HepG2 (cell line): ENCODE data around the gene BABAM2. TPM values are rescaled to one million over a fixed set of nuclear protein-coding genes. Genes with fewer than 3 reads are reported as not detected.

ENCODE experiments used
- ATAC-seq: fragments of 200-7000 bp; cut with Tn5 transposase; 3 replicates; pipeline ENCODE4 v1.9.1; 2020; ENCODE audit warnings: mild to moderate bottlenecking, moderate library complexity
- BruUV-seq: library from RNA; stranded (reverse); fragments of 400-500 nt; replicated peaks from 2 replicates; lab custom pipeline; 2021; lab: Mats Ljungman, UMichigan
- CTCF ChIA-PET: fragments of 300-600 bp; formaldehyde crosslinking; extraction: SDS; loops from one replicate; lab custom pipeline; 2021; ENCODE audit warnings: low total read pairs, inconsistent platforms, low intra/inter-chr PET ratio; lab: Yijun Ruan, JAX
- POLR2A ChIA-PET: fragments of 350-600 bp; sonication (Branson Sonifier 250); formaldehyde crosslinking; loops from one replicate; lab custom pipeline; 2020; ENCODE audit warnings: antibody characterized with exemption, inconsistent platforms; lab: Yijun Ruan, JAX
- DNase-seq: peaks from one replicate; pipeline ENCODE4 v3.0.0-alpha.2; 2015; ENCODE audit warnings: low spot score
- FAIRE-seq: peaks from 3 replicates; lab custom pipeline; 2011; peaks lifted over from hg19 to GRCh38; lab: Jason Lieb, UNC
- H2AFZ ChIP-seq: one replicate; pipeline ENCODE4 v1.6.1; 2011; ENCODE audit warnings: low read length, inconsistent platforms
- H3K27ac ChIP-seq: fragments of 300-600 bp; 3 replicates; pipeline ENCODE4 v1.8.0; 2011; ENCODE audit warnings: mixed run types, mild to moderate bottlenecking, mixed read lengths, low read length, inconsistent platforms; ENCODE audit not compliant: insufficient read depth; ENCODE audit errors: extremely low read length
- H3K27me3 ChIP-seq, 2 experiments: fragments of 200-600 bp in 1 of 2; 2 replicates in 1 of 2; 3 replicates in 1 of 2; pipeline versions ENCODE4 v1.6.0 to v1.8.0; 2011; ENCODE audit warnings: low read length in 2 of 2, mild to moderate bottlenecking in 2 of 2, moderate library complexity in 2 of 2, inconsistent platforms in 1 of 2; ENCODE audit not compliant: insufficient read depth in 2 of 2, control insufficient read depth in 1 of 2
- H3K36me3 ChIP-seq, 2 experiments: fragments of 200-600 bp in 1 of 2; replicated peaks in 1 of 2; 2 replicates in 1 of 2; 3 replicates in 1 of 2; pipeline versions ENCODE4 v1.5.1 to v1.8.0; 2011; ENCODE audit warnings: low read length in 2 of 2, inconsistent platforms in 1 of 2; ENCODE audit not compliant: insufficient read depth in 2 of 2, control insufficient read depth in 1 of 2
- H3K4me1 ChIP-seq: 2 replicates; pipeline ENCODE4 v1.5.1; 2012; ENCODE audit warnings: low read length, inconsistent platforms; ENCODE audit not compliant: insufficient read depth
- H3K4me2 ChIP-seq: 2 replicates; pipeline ENCODE4 v1.6.0; 2011; ENCODE audit warnings: low read depth, low read length, inconsistent platforms
- H3K4me3 ChIP-seq, 3 experiments: fragments of 200-600 bp in 1 of 3; sonication (generic), shearing (Covaris generic) in 1 of 3; replicated peaks in 1 of 3; 2 replicates each; pipeline ENCODE4 v1.5.1; 2011 to 2016; ENCODE audit warnings: low read length in 3 of 3, inconsistent platforms in 2 of 3, low read depth in 2 of 3, mild to moderate bottlenecking in 2 of 3, control low read depth in 1 of 3, mixed read lengths in 1 of 3; ENCODE audit not compliant: insufficient read depth in 1 of 3
- H3K79me2 ChIP-seq: one replicate; pipeline ENCODE4 v1.6.1; 2011; ENCODE audit warnings: low read length, inconsistent platforms; ENCODE audit not compliant: insufficient read depth
- H3K9ac ChIP-seq: 2 replicates; pipeline ENCODE4 v1.6.0; 2011; ENCODE audit warnings: mild to moderate bottlenecking, low read depth, low read length, inconsistent platforms; ENCODE audit not compliant: insufficient read depth
- H3K9me3 ChIP-seq: 2 replicates; pipeline ENCODE4 v1.5.1; 2012; ENCODE audit warnings: mild to moderate bottlenecking, low read length
- H4K20me1 ChIP-seq: 2 replicates; pipeline ENCODE4 v1.6.0; 2011; ENCODE audit warnings: inconsistent platforms, mild to moderate bottlenecking, low read length, moderate library complexity; ENCODE audit not compliant: insufficient read depth
- ARID3A ChIP-seq: IDR thresholded peaks from 2 replicates; pipeline ENCODE4 v1.6.1; 2012; ENCODE audit warnings: low read depth, low read length, improper control_type of control experiment
- GABPB1 ChIP-seq: IDR thresholded peaks from 2 replicates; pipeline ENCODE4 v1.6.1; 2016; ENCODE audit warnings: mild to moderate bottlenecking, missing genetic modification reagents, moderate library complexity, missing compliant biosample characterization
- KDM5A ChIP-seq: fragments of 200-600 bp; sonication (generic); IDR thresholded peaks from 2 replicates; pipeline ENCODE4 v1.7.0; 2018; ENCODE audit warnings: antibody characterized with exemption, mild to moderate bottlenecking, low read length, borderline replicate concordance
- NFAT5 ChIP-seq: sonication (generic); formaldehyde crosslinking; IDR thresholded peaks from 2 replicates; pipeline ENCODE4 v1.4.0; 2020; ENCODE audit warnings: missing genetic modification reagents
- REST ChIP-seq, 2 experiments: IDR thresholded peaks; 2 replicates each; pipeline ENCODE4 v1.6.1; 2011 to 2012; ENCODE audit warnings: low read length in 2 of 2, borderline replicate concordance in 1 of 2, low read depth in 1 of 2, mild to moderate bottlenecking in 1 of 2, moderate library complexity in 1 of 2
- SPEN ChIP-seq: sonication (generic); formaldehyde crosslinking; IDR thresholded peaks from 2 replicates; pipeline ENCODE4 v1.5.1; 2020; ENCODE audit warnings: low read depth, mild to moderate bottlenecking, missing genetic modification reagents
- ZNF503 ChIP-seq: sonication (generic); formaldehyde crosslinking; IDR thresholded peaks from 2 replicates; pipeline ENCODE4 v1.4.0; 2020; ENCODE audit warnings: missing genetic modification reagents
- ZNF768 ChIP-seq: sonication (generic); formaldehyde crosslinking; IDR thresholded peaks from 2 replicates; pipeline ENCODE4 v1.4.0; 2020; ENCODE audit warnings: missing genetic modification reagents
- ZNF792 ChIP-seq: IDR thresholded peaks from 2 replicates; pipeline ENCODE4 v1.6.1; 2016
- WGBS: methylation state at CpG from one replicate; pipeline ENCODE4 v1.1.6; 2017; ENCODE audit warnings: low lambda C conversion rate; 5-methylcytosine and 5-hydroxymethylcytosine counted together
- in situ Hi-C: cut with HindIII; loops from 2 replicates; pipeline ENCODE4 v1.10.0; 2017; ENCODE audit warnings: low pct_unique_long_range_greater_than_20kb; ENCODE audit not compliant: extremely low pct_ligation_motif_present
- intact Hi-C: fragments of 100-400 bp; cut with micrococcal nuclease; formaldehyde crosslinking; loops from one replicate; pipeline ENCODE4 v1.10.0; 2022; ENCODE audit not compliant: unreplicated experiment
- polyA plus RNA-seq, 8 experiments: library from polyadenylated mRNA; depleted of rRNA in 3 of 8; stranded (reverse) in 7 of 8; unstranded in 1 of 8; fragments of >200 nt; fragmentation: Illumina TruSeq in 4 of 8; extraction: Trizol in 4 of 8; gene quantifications; 2 replicates each; pipeline versions ENCODE4 v1.2.1 to v1.2.3, GENCODE V29; 2011 to 2016; ENCODE audit warnings: low read depth in 4 of 8, missing spikeins in 1 of 8, mixed read lengths in 1 of 8; ENCODE audit not compliant: insufficient read depth in 1 of 8
- total RNA-seq, 5 experiments: library from RNA; depleted of rRNA; stranded (reverse); fragments of >200 nt; fragmentation: Illumina TruSeq; extraction: Trizol; gene quantifications; 2 replicates each; pipeline ENCODE4 v1.2.3, GENCODE V29; 2016; ENCODE audit warnings: low read depth in 1 of 5

Gene BABAM2
- total and polyA plus RNA-seq, 2 of the 13 experiments (the other 11 are each of a cell fraction or from before 2014, with no cell fraction given): 24.9 to 28.0 TPM

GRCh38 chr2:28366496-28367282 lies 476.2 kb downstream of the BABAM2 start:
- Histone ChIP-seq H3K4me2 (peak overlapping the region; percentile 58), H3K27ac (no peak overlapping the region), H3K9me3 (no peaks in the 10 kb centered on the region), H3K9ac (no peak overlapping the region), H3K79me2 (no peaks in the 10 kb centered on the region), H3K27me3 (peaks cover 5 to 57% of the 10 kb centered on the region in 2 experiments; a peak in 4 of 5 replicates), H3K4me3 (peak overlapping the region in 1 of 3 experiments; percentile 46; a peak in 1 of 6 replicates), H3K4me1 (peaks cover 37% of the 10 kb centered on the region), H4K20me1 (no peaks in the 10 kb centered on the region), H2AFZ (no peak overlapping the region), H3K36me3 (no peaks in the 10 kb centered on the region)
- CTCF ChIA-PET: no interaction called here
- no peak for DNase-seq
- WGBS: 24% methylated on average over 18 of the region's 19 CpGs
- no peak for FAIRE-seq
- intact Hi-C loops: no loop called here
- no TSS peak for BruUV-seq
- in situ Hi-C loops: no loop called here
- ATAC-seq: peak; percentile 35
- POLR2A ChIA-PET: interaction anchor here (1.2 to 1.7 kb wide), 3 partner anchors 16 to 653 kb away, joined by 3 to 7 read pairs (median 3); no protein-coding TSS in a partner anchor
- no peak for TF ChIP-seq ARID3A
- no peak for TF ChIP-seq SPEN (CRISPR knock-in tag)
- TF ChIP-seq NFAT5: 0 out of 2 replicates have a peak, but pooled peaks have one; percentile 19
- peak; percentile 59; the same call in 1 of the 2 replicates for TF ChIP-seq ZNF792 (CRISPR knock-in tag)
- peak; percentile 5 to 65 for TF ChIP-seq REST (IDR thresholded peaks at IDR 0.05; ENCODE audit: borderline replicate concordance in 1 of 2, low read depth in 1 of 2, low read length in 2 of 2)
- 0 out of 2 replicates have a peak, but pooled peaks have one; percentile 11 for TF ChIP-seq GABPB1 (CRISPR knock-in tag)
- no peak for TF ChIP-seq KDM5A
- TF ChIP-seq ZNF768 (CRISPR knock-in tag): 0 out of 2 replicates have a peak, but pooled peaks have one; percentile 11
- TF ChIP-seq ZNF503 (CRISPR knock-in tag): no peak
